GM08714 (cell line): ENCODE data around the gene TEX36.
"Not testable (repeated sequence)": the region's sequence is repeated elsewhere in the genome, so short reads cannot be mapped to it uniquely, and the experiment has no call there.

ENCODE experiments used
- H3K4me3 ChIP-seq: fragments of 200-500 bp; sonication (Bioruptor generic); 2 replicates; pipeline ENCODE4 v1.5.1; 2014; ENCODE audit warnings: mild to moderate bottlenecking, low read length, inconsistent platforms
- ZNF274 ChIP-seq: IDR thresholded peaks from 2 replicates; pipeline ENCODE4 v1.6.1; 2012; ENCODE audit warnings: mild to moderate bottlenecking, low read depth, low read length

The TEX36 gene

GRCh38 chr10:125683063-125683462 lies at the start of gene TEX36:
Gene TEX36 (minus strand): TSS chr10:125683163. CDS start chr10:125682989, 174 bp downstream.
- no peak for TF ChIP-seq ZNF274
- no peak within 1 kb of the TSS for H3K4me3 ChIP-seq

- H3K4me3 ChIP-seq, result no peak overlapping the region
- no peak for TF ChIP-seq ZNF274
Measured at GRCh38 chr10:125727436-125727835, 44.5 kb upstream of the TEX36 start.

- H3K4me3 ChIP-seq, result no peak overlapping the region
- no peak for TF ChIP-seq ZNF274
Measured at GRCh38 chr10:125726914-125727313, 44.0 kb upstream of the TEX36 start.

- no peak overlapping the region for H3K4me3 ChIP-seq
- TF ChIP-seq ZNF274, result no peak
Measured at GRCh38 chr10:125722811-125723210, 39.8 kb upstream of the TEX36 start.

GRCh38 chr10:125721035-125721434 lies 38.1 kb upstream of the TEX36 start:
- TF ChIP-seq ZNF274, result no peak
- peak overlapping the region; percentile 95 for H3K4me3 ChIP-seq

- no peak for TF ChIP-seq ZNF274
Measured at GRCh38 chr10:125720002-125720382, 37.0 kb upstream of the TEX36 start.

GRCh38 chr10:125719173-125720001 lies 36.4 kb upstream of the TEX36 start, which contains the start of gene EDRF1:
Gene EDRF1 (plus strand): TSS chr10:125719709. CDS start chr10:125719808, 99 bp downstream.
- TF ChIP-seq ZNF274, result no peak
- peak within 1 kb of the TSS; percentile 95 for H3K4me3 ChIP-seq

More at GRCh38 chr10:125720002-125720382, 37.0 kb upstream of the TEX36 start:
- peak overlapping the region; percentile 95 for H3K4me3 ChIP-seq

- H3K4me3 ChIP-seq, result not testable (repeated sequence)
Measured at GRCh38 chr10:125714728-125715127, 31.8 kb upstream of the TEX36 start.

- no peak for TF ChIP-seq ZNF274
- no peak overlapping the region for H3K4me3 ChIP-seq
Measured at GRCh38 chr10:125711110-125711750, 28.3 kb upstream of the TEX36 start.

GRCh38 chr10:125709553-125710474 lies 26.9 kb upstream of the TEX36 start:
- no peak overlapping the region for H3K4me3 ChIP-seq
- no peak for TF ChIP-seq ZNF274

- H3K4me3 ChIP-seq, result no peak overlapping the region
- TF ChIP-seq ZNF274, result no peak
Measured at GRCh38 chr10:125708971-125709503, 26.1 kb upstream of the TEX36 start.

GRCh38 chr10:125707541-125708468 lies 24.8 kb upstream of the TEX36 start:
- no peak for TF ChIP-seq ZNF274

GRCh38 chr10:125700355-125700911 lies 17.5 kb upstream of the TEX36 start:
- no peak overlapping the region for H3K4me3 ChIP-seq
- TF ChIP-seq ZNF274, result no peak

More at GRCh38 chr10:125707541-125708468, 24.8 kb upstream of the TEX36 start:
- no peak overlapping the region for H3K4me3 ChIP-seq
